Measurements from ENCODE around the gene TINAG.

DNA sequence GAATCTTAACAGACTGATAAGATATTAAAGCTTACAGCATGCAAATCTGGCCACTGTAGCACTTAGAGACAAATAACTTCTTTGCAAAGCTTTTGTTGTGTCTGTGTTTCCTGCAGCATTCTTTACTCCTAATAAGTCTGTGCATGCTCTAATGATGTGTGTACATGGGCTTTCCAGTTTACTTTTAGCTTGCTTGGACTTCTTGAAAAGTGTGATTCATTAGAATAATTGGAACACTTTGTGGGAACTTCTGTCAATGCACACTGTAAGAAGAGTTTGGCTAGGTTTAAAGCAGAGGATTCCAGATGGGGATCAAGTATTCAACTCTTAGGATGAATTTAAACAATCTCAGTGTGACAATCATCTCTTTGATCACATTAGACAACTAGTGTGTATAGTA is 22.1 kb upstream of the TINAG start:
- TF ChIP-seq, protein P1, sequence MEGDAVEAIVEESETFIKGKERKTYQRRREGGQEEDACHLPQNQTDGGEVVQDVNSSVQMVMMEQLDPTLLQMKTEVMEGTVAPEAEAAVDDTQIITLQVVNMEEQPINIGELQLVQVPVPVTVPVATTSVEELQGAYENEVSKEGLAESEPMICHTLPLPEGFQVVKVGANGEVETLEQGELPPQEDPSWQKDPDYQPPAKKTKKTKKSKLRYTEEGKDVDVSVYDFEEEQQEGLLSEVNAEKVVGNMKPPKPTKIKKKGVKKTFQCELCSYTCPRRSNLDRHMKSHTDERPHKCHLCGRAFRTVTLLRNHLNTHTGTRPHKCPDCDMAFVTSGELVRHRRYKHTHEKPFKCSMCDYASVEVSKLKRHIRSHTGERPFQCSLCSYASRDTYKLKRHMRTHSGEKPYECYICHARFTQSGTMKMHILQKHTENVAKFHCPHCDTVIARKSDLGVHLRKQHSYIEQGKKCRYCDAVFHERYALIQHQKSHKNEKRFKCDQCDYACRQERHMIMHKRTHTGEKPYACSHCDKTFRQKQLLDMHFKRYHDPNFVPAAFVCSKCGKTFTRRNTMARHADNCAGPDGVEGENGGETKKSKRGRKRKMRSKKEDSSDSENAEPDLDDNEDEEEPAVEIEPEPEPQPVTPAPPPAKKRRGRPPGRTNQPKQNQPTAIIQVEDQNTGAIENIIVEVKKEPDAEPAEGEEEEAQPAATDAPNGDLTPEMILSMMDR (conservative IDR thresholded peaks at IDR 0.05): no peak
- TF ChIP-seq ZFX (IDR thresholded peaks at IDR 0.05): no peak
